Activated CD4-positive, alpha-beta T cell treated with anti-CD3 and anti-CD28 coated beads, Interleukin-10, Interleukin-2, amounts not matched to agents 100 ng/mL and 50 ng/mL, durations not matched to agents 16 hours and 8 hours (primary cell): Measurements from ENCODE around the gene GPC6.

Experiments
- DNase-seq: peaks from one replicate; pipeline ENCODE4 v3.0.0-alpha.2; 2020

GPC6 gene

DNA sequence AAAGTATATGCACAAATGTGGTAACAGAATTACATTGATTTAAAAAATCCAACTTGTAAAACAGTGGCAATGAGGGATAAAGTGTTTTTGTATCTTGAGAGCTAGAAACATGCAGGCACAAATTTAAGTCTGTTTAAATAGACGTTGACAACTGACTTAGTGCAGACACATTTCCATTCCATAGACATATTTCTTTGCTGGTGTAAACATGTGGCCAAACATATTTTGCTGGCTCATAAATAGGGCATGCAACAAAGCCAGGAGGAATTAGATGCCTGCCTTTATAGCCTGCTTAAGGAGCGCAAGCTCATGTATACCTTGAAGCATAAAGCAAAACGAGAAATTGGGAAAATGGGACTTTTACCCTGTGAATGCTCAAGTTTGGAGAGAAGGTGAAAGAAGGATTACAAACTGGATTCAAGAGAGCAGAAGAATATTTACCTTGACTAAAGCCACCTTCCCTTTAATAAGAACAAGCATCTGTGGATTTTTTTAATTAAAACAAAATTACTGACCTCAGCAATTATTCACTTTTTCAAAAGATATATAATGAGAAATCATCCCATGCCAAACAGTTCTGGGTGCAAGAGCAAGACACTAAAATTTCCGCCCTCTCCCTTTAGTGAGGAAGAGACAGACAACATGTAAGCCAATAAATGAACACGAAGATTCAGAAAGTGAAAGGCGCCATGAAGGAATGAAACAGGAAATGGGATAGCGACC, 1181.9 kb downstream of the GPC6 start:
- no peak for DNase-seq

GRCh38 chr13:94411747-94412146, 1185.1 kb downstream of the GPC6 start:
- DNase-seq: no peak

DNA sequence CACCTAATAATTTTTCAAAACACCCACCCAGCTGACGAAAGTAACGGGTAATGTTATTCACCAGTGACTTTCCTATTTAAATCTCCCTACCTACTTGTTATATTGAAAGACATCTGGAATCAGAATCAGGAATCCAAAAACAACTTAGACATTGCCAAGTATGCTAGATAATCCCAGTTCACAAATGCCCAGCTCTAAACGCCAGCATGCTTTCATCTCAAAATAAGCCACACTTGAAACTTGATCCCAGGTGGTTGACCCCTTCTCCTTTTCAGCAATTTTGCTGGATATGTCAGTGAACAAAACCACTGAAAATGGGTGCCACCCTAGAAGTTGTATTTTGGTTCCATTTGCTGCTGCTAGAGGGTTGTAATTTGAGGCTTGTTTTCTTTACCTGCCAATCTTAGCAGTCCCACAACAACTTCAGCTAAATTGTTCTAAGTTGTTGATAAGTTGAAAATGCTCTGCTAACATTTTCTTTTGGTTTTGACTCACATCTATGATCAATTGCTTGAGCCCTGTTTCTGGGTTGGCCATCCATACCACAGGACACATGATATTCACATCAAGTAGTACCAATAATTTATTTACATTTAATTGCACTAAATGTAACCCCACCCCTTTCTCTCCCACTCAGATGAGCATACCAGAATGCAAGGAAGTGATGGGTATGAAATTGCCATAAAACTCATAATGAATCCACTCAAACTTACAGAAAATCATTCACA, 1186.4 kb downstream of the GPC6 start:
- DNase-seq: no peak

DNA sequence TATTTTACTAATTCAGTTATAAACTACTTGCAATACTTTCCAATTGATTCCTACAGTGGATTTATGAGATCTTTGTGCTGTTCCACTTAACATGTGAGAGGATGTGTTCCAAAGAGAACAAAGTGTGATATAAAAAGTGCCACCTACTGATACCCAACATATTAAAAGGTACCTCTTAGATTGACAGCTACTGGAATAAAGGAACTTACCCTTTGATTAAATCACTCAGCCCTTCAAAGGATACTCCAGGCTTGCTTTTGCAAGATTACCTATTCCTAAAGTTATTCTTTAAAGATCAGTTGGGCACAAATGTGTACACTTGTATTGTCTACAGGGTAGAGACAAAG, 1187.0 kb downstream of the GPC6 start:
- no peak for DNase-seq

- DNase-seq: no peak
Measured at GRCh38 chr13:94414141-94414540, 1187.5 kb downstream of the GPC6 start.

DNA sequence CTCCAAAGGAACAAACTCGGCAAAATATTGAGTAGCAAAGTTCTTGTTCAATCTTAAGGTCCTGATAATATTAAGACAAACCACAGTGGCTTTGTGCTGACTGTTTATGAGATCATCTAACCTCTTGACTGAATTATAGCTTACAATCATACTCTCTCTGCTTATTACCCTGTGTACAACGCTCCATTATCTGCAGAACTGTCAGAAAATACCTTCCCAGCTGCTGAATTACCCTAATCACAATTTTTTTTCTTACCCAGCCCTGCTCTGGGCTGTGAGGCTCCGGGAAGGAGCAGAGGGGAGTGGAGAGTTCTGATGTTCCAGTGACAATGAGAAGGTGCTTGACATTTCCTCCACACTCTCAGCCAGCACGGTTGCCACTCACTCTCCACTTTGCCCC, 1188.1 kb downstream of the GPC6 start:
- no peak for DNase-seq

DNA sequence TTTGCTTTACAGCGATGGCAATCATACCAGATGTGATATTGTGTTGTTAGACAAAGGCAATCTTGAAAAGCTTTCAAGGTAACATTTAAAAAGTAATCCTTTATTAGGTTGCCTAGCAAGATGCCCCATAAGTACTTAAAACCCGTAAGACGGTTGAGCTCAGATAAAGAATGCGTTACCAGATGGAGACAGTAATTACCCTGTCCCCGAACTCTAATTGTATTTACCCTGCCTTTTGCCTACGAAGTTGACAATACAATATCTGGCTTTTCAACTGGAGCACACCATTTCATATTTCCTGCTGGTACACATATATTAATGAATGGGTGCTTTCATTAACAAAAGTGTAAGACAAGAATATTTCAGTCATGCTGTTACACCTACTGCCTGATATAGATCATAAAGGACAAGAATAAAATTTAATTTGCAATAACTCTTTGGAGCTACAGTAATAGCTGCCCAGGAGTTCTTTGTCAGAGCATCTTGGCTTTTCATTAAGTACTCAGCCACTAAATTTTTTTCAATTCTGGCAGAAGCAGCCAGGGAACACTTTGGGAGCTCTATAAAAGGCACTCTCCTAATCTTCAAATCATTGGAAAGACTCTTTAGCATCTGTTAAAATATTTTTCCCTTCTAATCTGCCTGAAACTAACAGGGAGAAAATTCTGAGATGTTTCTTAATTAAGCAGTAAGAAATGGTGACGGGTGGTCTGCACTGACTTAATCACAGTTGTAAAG, 1189.1 kb downstream of the GPC6 start:
- DNase-seq: no peak

GRCh38 chr13:94416454-94417080, 1190.0 kb downstream of the GPC6 start:
- DNase-seq: no peak

GRCh38 chr13:94417294-94417693, 1190.7 kb downstream of the GPC6 start:
- DNase-seq: no peak

DNA sequence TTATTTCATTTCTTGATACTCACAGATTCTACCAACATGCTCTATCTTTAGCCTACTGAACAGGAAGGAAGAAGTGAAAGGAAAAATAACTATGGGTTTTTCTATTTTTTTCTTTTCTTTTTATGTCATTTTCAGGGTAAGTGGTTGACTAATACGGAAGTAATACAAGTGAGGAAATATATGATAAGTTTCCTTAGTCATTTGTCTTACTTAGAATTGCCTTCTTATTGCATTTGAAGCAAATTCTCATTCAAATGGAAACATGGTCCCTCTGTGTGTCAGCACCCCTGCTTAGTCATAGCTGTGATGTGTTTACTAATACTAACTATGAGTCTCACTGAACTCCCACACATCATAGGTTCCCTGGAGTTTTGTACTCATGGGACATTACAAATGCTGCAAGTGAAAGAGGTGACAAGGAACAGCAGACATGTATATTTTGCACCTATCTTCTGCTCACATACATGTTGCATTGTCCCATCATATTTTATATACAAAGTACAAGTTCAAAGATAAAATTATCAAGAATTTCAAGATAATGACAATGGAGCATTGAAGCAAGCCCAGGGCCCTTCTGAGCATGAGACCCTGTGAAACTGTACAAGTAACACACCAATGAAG, 1192.8 kb downstream of the GPC6 start:
- DNase-seq: peak; percentile 86

DNA sequence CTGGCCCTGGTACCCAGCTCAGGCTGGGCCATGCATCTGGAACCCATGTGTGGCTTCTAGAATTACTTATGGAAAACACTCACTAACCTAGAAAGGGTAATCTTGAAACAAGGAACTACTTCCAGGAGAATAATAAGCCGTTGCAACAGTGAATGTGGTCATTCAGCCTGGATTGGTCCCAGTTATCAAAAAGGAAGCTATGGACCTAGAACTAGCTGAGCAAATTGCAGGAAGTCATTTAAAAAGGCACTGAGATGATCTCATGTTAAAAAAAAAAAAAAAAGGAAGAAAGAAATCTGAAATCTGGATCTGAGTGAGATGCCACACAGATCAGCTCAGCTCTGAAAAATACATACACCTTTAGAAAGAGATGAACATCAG, 1193.3 kb downstream of the GPC6 start:
- DNase-seq: no peak

- no peak for DNase-seq
Measured at GRCh38 chr13:94427313-94427953, 1200.8 kb downstream of the GPC6 start.

DNA sequence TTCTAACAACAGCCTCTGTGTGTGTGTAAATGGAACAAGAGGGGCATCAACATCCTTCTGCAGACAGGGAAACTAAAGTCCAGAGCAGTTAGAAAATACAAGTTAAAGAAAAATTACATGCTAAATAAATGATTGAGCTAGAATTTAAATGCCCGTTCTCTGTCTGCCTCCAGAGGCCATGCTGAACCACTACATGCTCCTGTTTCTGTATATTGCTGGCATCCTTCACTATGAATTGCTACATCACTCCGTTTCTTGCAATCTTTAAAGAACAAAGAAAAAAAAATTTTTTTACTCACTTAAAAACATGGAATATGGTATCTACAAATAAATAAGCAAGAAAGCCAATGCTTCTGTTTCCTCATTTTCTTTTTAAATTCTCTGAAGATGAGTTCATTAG, 1205.0 kb downstream of the GPC6 start:
- DNase-seq: no peak

DNA sequence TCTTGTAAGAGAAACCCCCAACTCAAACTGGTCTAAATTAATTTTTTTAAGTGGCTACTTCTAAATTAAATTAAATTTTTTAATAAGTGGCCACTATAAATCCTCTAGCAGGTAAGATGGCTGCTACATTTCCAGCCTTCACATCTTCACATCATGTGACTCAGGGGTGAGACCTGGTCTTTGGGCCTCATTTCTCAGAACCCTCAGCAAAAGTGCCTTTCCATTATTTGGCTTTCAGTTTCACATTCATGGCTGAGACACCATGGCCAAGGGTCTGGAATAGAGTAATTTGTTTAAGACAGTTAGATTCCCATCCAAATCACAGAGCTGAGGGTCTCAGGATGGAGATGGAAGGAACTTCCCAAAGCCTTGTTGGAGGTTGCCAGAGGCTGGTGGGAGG, 1205.4 kb downstream of the GPC6 start:
- peak; percentile 15 for DNase-seq

GRCh38 chr13:94433055-94433961, 1206.7 kb downstream of the GPC6 start:
- DNase-seq: peak; percentile 42

- peak; percentile 55 for DNase-seq
Measured at GRCh38 chr13:94435604-94436226, 1209.1 kb downstream of the GPC6 start.

DNA sequence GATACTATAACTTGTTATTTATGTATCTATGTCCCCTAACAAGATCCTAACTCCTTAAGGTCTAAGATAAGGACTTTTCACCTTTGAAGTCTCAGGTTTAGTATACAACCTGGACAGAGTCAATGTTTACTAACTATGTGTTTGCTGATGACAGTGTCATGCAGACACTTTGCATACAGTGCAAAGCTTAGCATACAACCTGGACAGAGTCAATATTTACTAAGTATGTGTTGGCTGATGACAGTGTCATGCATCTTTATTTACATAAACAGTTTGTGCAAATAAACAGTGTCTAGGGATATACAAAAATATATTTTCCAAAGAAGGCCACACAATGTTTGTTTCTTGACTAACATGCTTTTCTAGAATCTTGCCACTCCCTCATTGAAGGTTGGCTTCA, 1218.2 kb downstream of the GPC6 start:
- no peak for DNase-seq

DNA sequence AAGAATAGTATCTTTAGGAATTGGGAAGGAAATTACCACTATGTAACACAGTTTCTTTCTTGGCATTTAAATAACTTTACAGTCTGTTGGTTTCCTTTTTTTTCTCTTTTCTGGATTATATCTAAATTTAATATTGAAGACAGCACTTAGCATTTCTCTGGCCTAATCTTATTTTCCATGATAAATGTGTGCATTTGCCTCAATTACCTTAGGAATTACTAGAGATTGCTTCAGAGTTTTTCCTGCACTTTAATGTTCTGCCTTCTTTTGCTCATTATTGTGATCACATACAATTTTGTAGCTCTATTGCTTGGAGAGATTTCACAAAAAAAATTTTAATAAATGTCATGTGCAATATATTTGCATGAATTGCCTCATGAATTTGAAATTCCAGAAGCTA, 1227.7 kb downstream of the GPC6 start:
- no peak for DNase-seq

DNA sequence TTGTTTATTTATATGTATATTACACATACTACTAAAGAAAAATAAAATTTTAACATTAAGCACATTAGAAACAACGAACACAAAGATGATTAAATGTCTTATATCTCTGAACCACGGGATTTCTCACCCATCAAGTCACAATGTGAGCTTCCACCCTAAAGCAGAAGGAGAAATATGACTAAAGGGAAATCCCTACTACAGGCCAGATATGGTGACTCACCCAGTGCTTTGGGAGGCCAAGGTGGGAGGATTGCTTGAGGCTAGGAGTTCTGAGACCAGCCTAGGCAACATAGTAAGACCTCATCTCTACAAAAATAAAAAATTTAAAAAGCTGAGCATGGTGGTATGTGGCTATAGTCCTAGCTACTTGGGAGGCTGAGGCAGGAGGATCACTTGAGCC, 1228.3 kb downstream of the GPC6 start:
- peak; percentile 13 for DNase-seq

GRCh38 chr13:94455414-94455813, 1228.8 kb downstream of the GPC6 start:
- DNase-seq: no peak
